Esophagus muscularis mucosa (tissue), 3 donors: ENCODE results near the gene MTOR.

ENCODE experiments used
- CTCF ChIP-seq, 3 experiments: fragments of 200-600 bp in 2 of 3; fragments of 450-650 bp in 1 of 3; sonication (generic) in 2 of 3; IDR thresholded peaks; one replicate each; pipeline ENCODE4 v1.5.1; 2017 to 2019; ENCODE audit warnings: antibody characterized with exemption in 3 of 3, mild to moderate bottlenecking in 2 of 3, moderate library complexity in 1 of 3
- POLR2A ChIP-seq: fragments of 450-650 bp; IDR thresholded peaks from one replicate; pipeline ENCODE4 v1.6.1; 2017; ENCODE audit warnings: antibody characterized with exemption, moderate library complexity, mild to moderate bottlenecking, low read depth
- POLR2AphosphoS5 ChIP-seq, 2 donors: sonication (generic); formaldehyde crosslinking; IDR thresholded peaks; one replicate each; pipeline ENCODE4 v1.6.1; 2017; ENCODE audit warnings: antibody characterized with exemption in 2 of 2

GRCh38 chr1:11215381-11216005 is 46.9 kb downstream of the MTOR start:
- TF ChIP-seq CTCF (IDR thresholded peaks at IDR 0.05) (no peak), POLR2AphosphoS5 (IDR thresholded peaks at IDR 0.05) (no peak), POLR2A (no peak)
